MCF 10A (cell line): ENCODE measurements around the gene KDM6A. TPM values are rescaled to one million over a fixed set of nuclear protein-coding genes. Genes with fewer than 3 reads are reported as not detected.

Experiments used
- BruUV-seq: library from RNA; stranded (reverse); fragments of 400-500 nt; replicated peaks from 2 replicates; lab custom pipeline; 2021; lab: Mats Ljungman, UMichigan
- CTCF ChIA-PET: fragments of 300-600 bp; sonication (Branson Sonifier 250); formaldehyde crosslinking; extraction: SDS; loops from one replicate; lab custom pipeline; 2021; ENCODE audit warnings: antibody characterized with exemption, inconsistent platforms; lab: Yijun Ruan, JAX
- POLR2A ChIA-PET: fragments of 300-600, 350-650 bp; sonication (Branson Sonifier 250); formaldehyde crosslinking; extraction: SDS; loops from one replicate; lab custom pipeline; 2020; ENCODE audit warnings: antibody characterized with exemption, inconsistent platforms; lab: Yijun Ruan, JAX
- DNase-seq: peaks from one replicate; pipeline ENCODE4 v3.0.0-alpha.2; 2018; ENCODE audit not compliant: unreplicated experiment
- H3K27ac Mint-ChIP-seq: one replicate; pipeline ENCODE4 v1.8.0; 2022; ENCODE audit warnings: mild to moderate bottlenecking, low read depth, mixed read lengths; ENCODE audit not compliant: unreplicated experiment
- H3K27me3 Mint-ChIP-seq: one replicate; pipeline ENCODE4 v1.8.0; 2022; ENCODE audit warnings: mixed read lengths; ENCODE audit not compliant: insufficient read depth, unreplicated experiment
- H3K36me3 Mint-ChIP-seq: one replicate; pipeline ENCODE4 v1.8.0; 2022; ENCODE audit warnings: mild to moderate bottlenecking, moderate library complexity, mixed read lengths; ENCODE audit not compliant: insufficient read depth, unreplicated experiment
- H3K4me1 Mint-ChIP-seq: one replicate; pipeline ENCODE4 v1.8.0; 2022; ENCODE audit warnings: mixed read lengths; ENCODE audit not compliant: insufficient read depth, unreplicated experiment
- H3K4me3 Mint-ChIP-seq: one replicate; pipeline ENCODE4 v1.8.0; 2022; ENCODE audit warnings: mild to moderate bottlenecking, moderate library complexity, mixed read lengths; ENCODE audit not compliant: unreplicated experiment
- H3K9me3 Mint-ChIP-seq: one replicate; pipeline ENCODE4 v1.8.0; 2022; ENCODE audit warnings: mixed read lengths; ENCODE audit not compliant: unreplicated experiment
- CTCF ChIP-seq: fragments of 200-600 bp; IDR thresholded peaks from one replicate; pipeline ENCODE4 v1.8.0; 2022; ENCODE audit warnings: antibody characterized with exemption, mild to moderate bottlenecking; ENCODE audit not compliant: unreplicated experiment
- intact Hi-C: fragments of 100-400 bp; cut with micrococcal nuclease; formaldehyde crosslinking; loops from 2 replicates; pipeline ENCODE4 v1.14.1; 2022
- total RNA-seq: library from RNA; stranded (reverse); gene quantifications from 2 replicates; pipeline ENCODE4 v1.2.3, GENCODE V29; 2022

KDM6A gene
- total RNA-seq, 1 experiment from 2014 or later, result 31.8 TPM

GRCh38 chrX:44903830-44904530 is 31.0 kb downstream of the KDM6A start:
- H3K4me3 Mint-ChIP-seq, result no peak overlapping the region
- intact Hi-C loops, result no loop called here
- H3K27me3 Mint-ChIP-seq, result no peaks in the 10 kb centered on the region
- ChIA-PET POLR2A (interaction anchor here (1.3 to 1.5 kb wide), 3 partner anchors 11 to 31 kb away, joined by 4 to 8 read pairs (median 5); partner anchors contain the start of gene KDM6A), CTCF (interaction anchor here (0.6 to 0.9 kb wide), 3 partner anchors 17 to 67 kb away, joined by 3 to 5 read pairs (median 5); no protein-coding TSS in a partner anchor)
- H3K36me3 Mint-ChIP-seq, result peaks cover 6% of the 10 kb centered on the region
- DNase-seq, result no peak
- TF ChIP-seq CTCF, result no peak
- H3K27ac Mint-ChIP-seq, result peak overlapping the region; percentile 9
- peaks cover 61% of the 10 kb centered on the region for H3K4me1 Mint-ChIP-seq
- BruUV-seq, result no TSS peak
- H3K9me3 Mint-ChIP-seq, result no peaks in the 10 kb centered on the region

GRCh38 chrX:44904542-44905115 is 31.6 kb downstream of the KDM6A start:
- Mint-ChIP-seq H3K9me3 (no peaks in the 10 kb centered on the region), H3K27ac (peak overlapping the region; percentile 9), H3K36me3 (peaks cover 6% of the 10 kb centered on the region), H3K4me3 (no peak overlapping the region), H3K27me3 (no peaks in the 10 kb centered on the region), H3K4me1 (peaks cover 54% of the 10 kb centered on the region)
- ChIA-PET CTCF (interaction anchor here (0.5 to 0.8 kb wide), 3 partner anchors 23 to 319 kb away, joined by 4 to 5 read pairs (median 5); no protein-coding TSS in a partner anchor), POLR2A (interaction anchor here (1.3 to 1.5 kb wide), 3 partner anchors 10 to 32 kb away, joined by 4 to 8 read pairs (median 5); partner anchors contain the start of gene KDM6A)
- intact Hi-C loops, result no loop called here
- DNase-seq, result no peak
- BruUV-seq, result no TSS peak
- no peak for TF ChIP-seq CTCF

- Mint-ChIP-seq H3K4me3 (no peak overlapping the region), H3K27ac (no peak overlapping the region), H3K27me3 (no peaks in the 10 kb centered on the region), H3K9me3 (no peaks in the 10 kb centered on the region), H3K36me3 (peaks cover 6% of the 10 kb centered on the region), H3K4me1 (peaks cover 51% of the 10 kb centered on the region)
- DNase-seq, result no peak
- CTCF ChIA-PET, result interaction anchor here (0.6 to 0.7 kb wide), 2 partner anchors 34 to 760 kb away, joined by 3 read pairs; no protein-coding TSS in a partner anchor
- intact Hi-C loops, result no loop called here
- no peak for TF ChIP-seq CTCF
- no TSS peak for BruUV-seq
- POLR2A ChIA-PET, result interaction anchor here (1.2 to 1.5 kb wide), 2 partner anchors 31 to 297 kb away, joined by 3 to 5 read pairs; no protein-coding TSS in a partner anchor
These were observed 33.1 kb downstream of the KDM6A start for GRCh38 chrX:44906041-44906440.

GRCh38 chrX:44906542-44906941 is 33.6 kb downstream of the KDM6A start:
- Mint-ChIP-seq H3K4me1 (peaks cover 51% of the 10 kb centered on the region), H3K4me3 (no peak overlapping the region), H3K9me3 (no peaks in the 10 kb centered on the region), H3K36me3 (peaks cover 11% of the 10 kb centered on the region), H3K27ac (no peak overlapping the region), H3K27me3 (no peaks in the 10 kb centered on the region)
- TF ChIP-seq CTCF, result no peak
- POLR2A ChIA-PET, result interaction anchor here (1.5 kb wide), 1 partner anchor 32 kb away, joined by 5 read pairs; no protein-coding TSS in a partner anchor
- no peak for DNase-seq
- CTCF ChIA-PET, result interaction anchor here (0.6 to 0.7 kb wide), 2 partner anchors 34 to 761 kb away, joined by 3 read pairs; no protein-coding TSS in a partner anchor
- intact Hi-C loops, result no loop called here
- no TSS peak for BruUV-seq
